Measurements from ENCODE around the gene GAS6.

The GAS6 gene

DNA sequence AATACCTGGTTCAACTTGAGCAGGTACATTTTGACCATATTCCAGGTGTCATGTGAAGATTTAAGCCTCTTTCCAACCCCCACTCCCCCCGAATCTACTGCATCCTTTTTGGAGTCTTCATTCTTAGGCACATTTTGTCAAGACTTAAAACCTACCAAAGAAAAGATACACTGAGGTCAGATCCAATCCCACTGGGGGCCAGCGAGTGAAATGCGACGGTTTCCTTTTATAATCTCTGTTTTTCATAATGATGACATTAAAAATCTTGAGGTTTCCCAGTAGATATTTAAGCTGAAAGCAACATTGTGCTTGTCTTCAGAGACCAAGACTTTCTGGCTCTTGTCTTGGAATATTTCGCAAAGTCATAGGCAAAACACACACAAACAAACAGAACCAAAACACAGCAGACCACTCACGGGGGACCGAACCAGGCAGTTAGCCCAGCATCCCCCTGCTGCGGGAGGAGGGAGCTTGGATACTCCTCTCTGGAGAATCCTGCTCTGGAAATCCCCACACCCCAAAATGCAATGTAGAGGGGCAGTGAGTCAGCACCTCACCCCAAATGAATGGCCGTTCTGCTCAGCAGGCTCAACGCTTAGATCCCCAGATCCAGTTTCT is 506 bp upstream of the GAS6 start:
- DNase-seq = no peak

DNA sequence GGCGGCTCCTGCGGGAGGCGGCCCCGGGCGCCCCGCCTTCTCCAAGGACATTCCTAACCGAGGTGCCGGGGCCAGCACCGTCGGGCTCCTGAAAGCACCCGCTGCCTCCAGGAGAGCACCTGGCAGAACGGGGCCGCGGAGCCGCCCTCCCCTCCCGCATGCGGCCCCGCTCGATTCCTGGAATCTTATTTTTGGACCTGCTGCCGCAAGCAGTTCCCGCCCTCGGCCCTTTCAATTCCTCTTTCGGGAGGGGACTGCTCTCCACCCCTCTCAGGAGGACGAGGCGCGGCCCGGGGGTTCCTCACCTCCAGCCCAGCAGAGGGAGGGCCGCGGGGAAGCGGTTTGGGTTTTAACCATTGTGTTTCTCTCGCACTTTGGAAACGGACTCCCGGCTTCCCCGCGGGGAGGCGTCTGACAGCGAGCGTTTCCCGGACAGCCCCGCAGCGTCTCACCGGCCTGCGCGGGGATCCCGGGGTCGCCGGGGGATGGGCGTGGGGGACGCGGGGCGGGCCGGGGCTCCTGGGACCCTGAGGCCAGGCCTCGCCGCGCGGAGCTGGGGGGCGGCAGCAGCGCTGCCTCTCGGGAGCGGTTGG is 849 bp downstream of the GAS6 start:
- DNase-seq = peak; percentile 24 to 44

DNA sequence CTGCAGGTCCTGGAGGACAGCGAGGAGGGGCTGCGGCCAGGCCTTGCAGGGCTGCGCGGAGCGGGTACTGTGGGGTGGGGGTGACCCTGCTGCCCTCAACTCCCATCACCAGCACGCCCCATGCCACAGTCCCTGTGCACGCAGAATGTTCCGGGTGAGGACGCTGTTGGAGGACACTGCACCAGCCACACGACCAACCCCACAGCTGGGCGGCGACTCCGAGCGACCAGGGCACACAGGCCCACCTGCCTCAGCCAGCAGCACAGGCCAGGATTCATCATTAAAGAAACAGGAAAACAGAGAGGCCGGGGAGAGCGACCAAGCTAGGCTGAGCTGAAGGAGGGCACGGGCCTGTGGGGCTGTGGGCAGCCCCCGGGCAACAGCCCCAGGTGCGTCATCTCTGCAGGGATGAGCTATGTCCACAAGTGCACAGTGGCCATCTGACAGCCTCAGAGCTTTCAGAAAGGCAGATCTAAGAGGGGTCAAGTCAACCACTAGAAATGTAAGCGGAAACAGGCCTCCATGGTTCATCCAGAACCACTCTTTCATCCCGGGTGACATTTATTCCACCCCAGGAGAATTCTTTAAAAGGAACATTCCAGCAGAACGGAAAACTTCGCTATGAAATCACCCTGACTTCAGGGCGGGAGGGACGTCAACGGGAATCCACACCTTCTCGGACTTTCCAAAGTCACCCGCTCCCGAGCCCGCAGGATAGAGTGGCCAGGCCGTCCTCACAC is 1.5 kb downstream of the GAS6 start:
- DNase-seq = no peak

DNA sequence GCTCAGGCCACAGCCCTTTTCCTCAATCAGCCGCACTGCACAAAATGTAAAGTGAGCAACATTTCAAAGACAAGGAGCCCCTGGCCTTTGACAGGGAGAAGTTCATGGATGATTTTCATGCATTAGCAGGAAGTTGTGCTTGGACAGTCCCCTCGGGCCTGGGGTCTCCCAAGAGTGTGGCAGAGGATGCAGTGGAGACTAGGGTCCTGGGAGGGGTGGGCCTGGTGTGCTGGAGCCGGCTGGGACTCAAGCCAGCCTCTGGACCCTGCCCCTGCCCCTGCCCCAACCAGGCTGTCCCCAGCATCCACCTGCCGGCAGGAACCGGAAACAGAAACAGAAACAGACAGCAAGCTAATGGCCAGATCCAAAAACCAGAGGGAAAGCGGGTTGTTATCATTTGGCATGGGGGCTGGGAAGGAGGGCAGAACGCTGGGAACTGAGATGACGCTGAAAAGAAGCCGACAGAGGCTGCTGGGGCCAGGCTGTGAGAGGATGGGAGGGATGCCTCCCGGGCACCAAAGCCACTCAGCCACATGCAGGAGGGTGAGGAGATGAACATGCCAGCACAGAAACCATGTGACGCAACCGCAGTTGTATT is 2.3 kb downstream of the GAS6 start:
- no peak for DNase-seq

DNA sequence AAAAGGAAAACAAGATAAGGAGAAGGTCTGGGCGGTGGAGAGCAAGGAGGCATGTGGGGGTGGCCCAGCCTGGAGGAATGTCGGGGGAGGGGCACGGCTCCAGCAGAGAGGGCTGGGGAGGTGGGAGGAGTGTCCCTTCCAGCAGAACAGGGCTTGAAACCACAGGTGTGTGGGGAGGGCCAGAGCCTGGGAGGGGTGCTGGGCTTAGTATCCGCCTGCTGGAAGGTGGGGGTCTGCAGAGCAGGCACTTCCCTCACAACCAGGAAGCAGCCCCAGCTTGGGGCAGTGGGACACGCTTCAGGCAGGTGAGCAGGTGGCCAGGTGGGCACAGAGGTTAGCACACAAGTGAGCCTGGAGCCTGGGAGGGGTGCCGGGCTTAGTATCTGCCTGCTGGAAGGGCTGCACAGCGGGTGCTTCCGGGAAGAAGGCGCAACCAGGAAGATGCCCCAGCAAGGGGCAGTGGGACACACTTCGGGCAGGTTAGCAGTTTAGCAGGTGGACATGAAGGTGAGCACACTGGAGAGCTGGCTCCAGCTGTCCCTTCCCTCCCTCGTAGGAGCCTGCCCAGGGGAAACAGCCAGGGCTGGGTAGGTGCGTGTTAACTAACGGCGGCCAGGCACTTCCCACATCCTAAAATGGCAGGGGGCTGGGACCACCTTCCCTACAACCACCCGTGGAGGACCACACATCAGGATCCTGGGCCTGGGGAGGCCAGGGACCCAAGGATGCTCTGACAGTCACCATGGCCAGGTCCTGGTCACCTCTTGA is 3.0 kb downstream of the GAS6 start:
- DNase-seq = no peak

DNA sequence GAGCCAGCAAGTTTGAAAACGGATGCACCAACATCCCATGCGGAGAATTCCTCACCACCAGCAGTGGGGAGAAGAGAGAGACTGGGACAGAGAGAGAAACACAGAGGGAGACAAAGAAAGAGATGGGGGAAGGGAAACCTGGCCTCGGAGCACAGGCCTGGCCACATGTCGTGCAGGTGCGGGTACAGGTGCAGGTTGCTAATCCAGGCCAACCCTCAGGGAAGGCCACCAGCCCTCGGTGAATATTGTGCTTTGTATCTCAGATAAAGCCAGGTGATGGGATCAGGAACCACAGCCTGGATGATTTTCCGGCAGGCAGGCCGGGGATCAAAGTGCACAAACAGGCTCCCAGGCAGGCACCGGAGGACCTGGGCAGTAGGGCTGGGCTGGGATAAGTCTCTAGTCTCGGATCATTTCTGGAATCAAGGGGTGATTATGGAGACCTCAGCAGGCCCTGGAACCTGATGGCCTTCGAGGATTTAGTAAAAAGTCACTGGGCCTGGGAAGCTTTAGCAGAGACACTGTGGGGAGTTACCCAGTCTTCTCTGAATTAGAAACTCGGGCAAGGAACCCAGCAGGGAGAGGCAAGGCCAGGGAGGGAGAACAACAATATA is 3.7 kb downstream of the GAS6 start:
- DNase-seq = no peak

DNA sequence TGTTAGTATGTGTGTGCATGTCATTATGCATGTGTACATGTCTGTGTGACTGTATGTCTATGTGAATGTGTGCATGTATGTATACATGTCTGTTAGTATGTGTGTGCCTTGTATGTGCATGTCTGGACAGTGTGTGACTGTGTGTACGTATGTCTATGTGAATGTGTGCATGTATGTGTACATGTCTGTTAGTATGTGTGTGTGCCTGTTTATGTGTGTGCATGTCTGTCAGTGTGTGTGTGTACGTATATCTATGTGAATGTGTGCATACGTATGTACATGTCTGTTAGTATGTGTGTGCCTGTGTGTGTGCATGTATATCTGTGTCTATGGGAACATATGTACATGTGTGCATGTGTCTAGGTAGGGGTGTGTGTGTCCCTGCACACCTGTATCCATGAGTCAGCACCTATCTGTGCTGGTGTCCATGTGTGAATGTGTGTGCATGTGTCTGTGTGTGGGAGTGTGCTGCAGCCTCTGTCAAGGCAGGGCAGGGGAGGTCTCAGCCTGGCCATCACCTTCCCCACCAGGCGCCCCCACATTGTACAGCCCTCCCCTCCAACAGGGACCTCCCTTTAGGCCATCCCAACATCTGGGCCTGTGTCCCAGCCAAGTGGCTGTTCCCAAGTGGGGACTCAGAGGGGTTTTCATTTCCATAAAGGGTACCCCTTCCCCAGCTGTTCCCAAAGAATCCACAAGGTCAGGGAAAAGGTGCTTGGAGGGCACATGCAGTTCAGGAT is 4.4 kb downstream of the GAS6 start:
- no peak for DNase-seq

DNA sequence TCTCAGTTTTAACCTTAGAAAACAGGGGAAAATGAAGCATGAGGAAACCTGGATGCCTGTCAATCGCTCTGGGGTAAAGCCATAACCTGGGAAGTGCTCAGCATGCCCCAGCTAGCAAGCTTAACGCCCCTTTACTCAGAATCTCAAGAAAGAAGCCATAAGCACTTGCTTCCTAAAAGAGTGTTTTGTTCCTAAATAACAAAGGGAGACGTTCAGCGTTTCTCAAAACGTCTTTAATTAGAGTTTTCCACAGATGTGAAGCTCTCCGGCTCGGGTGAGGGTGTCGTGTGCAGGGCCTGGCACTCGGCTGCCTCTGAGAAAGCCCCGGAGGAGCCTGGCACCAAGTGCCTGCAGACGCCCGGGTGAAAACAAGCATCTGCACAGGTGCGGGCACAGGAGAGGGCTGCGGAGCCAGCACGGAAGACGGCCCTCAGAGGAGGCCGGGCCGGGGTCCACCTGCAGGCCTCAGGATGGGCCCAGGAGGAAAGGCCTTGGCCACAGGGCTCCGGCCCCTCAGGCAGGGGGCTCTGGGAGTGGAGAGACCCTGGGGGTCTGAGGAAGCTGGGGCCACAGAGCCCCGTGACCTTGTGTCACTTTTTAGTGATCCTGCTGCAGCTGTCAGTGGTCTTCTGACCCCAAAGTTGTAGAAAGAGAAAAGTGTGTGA is 6.2 kb downstream of the GAS6 start:
- DNase-seq = no peak

DNA sequence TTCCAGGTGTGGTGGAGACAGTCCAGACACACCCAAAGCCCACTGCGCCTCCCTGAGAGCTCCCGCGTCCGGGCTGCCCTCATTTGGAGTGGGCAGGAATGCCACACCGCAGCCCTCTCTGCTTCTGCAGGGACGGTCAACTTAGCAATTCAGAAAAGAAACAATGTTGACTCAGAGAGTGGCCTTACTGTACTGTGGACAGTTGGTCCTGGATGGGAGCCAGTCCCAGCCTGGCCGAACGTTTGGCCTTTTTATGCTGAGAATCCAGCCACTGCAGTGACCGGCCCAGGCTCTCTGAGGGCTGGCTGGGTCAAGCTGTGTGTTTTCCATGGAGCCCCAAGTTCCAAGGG is 7.2 kb downstream of the GAS6 start:
- DNase-seq = no peak

DNA sequence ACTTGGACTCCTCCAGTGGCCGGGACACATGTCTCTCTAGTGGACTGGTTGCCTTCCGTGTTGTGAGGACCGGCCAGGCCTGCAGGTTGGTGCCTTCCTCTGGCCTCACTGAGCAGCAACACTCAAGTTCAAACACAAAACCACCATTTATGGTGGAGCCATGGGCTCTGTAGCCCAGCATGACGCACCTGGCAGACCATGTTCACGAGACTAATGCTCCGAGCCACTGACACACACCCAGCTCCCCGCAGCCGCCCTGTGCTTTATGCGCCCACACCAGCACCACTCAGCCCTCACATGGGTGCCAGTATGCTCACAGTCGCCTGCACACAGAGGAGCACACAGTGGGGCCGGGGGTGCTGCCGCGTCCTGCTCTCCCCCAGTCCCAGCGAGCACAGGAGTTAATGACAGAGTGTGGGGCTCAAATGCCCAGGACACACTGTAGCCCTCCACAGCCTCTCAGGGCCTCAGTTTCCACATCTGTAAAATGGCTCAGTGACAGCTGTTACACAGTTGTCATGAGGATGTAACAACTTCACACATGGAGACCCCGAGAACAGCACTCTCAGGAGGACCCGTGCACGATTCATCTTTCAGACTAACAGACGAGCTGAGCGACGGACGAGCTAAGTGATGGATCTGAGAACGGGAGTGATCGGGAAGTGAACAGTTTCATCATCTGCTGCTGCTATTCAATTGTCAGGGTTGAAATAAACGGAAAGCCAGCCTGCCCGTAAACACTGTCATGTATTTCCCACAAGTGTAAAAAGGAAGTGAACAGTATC is 7.8 kb downstream of the GAS6 start:
- DNase-seq = no peak

DNA sequence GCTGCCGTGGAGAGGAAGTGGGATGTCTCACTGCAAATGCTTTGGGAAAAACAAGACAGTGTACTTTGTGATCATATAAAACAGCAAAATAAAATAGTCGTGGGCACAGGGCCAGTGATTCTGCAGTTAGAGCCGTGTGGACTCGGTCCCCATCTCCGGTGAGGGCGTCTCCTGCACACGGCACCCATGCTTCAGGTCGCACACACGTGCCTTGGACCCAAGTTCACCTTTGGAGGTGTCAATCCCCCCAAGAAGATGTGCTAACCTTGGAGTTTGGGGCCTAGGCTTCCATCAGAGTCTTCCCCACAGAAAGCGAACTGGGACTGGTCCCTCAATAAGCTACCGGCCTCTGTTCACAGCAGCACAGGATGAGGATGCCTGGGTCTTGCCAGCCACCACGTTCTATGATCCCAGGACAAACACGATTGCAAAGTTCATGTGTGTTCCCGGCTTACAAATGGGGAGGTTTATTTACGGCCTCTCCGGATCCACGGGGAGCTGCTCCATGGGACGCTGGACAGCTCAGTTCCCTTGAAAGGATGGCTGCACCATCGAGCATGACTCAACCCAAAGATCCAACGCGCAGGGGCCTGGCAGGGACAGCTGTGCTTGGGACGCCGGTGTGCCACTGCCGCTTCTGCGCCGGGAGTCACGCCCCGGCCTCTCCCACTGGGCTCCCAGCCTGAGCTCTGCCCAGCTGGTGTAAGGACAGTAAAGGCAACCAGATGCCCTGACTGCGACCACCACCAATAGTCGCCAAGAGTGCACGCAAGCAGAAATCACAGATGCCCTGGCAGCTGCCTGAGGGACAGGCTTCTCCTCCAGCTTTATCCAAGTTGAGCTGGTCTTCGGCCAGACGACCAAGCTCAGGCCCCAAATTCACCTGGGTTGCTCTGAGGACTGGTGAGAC is 8.6 kb downstream of the GAS6 start:
- no peak for DNase-seq

DNA sequence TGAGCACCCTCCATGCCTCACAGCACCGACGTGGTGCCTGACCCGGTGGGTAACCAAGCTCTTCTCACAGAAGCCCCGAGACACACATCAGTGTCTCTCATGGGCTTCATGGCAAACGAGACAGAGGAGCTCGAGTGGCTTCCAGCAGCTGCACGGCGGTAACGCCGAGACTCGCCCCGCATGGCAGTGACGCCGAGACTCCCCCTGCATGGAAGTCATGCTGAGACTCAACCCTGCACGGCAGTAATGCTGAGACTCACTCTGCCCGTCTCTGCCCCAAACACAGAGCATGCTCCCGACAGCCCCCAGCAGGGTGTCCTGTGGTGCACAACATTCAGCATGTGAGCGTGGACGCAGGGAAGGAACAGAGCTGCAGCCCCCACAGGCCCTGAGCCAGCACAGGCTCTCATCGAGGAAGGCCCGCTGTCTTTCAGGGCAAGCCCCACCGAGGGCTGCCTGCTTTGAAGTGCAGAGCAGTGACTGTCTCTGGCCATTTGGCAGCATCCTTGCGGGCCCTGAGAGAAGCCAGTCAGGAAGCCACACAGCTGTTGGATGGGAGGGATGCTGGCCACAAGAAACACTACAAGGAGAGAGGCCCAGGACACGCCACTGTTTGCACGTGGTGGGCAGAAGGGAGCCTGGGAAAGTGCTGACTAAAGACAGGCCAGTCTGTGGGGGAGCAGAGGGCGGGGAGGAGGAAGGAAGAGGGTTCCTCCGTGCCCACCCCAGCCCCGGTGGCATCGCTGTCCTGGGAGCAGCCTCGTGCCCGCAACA is 9.5 kb downstream of the GAS6 start:
- DNase-seq = peak in 1 of 2 donors; percentile 31

DNA sequence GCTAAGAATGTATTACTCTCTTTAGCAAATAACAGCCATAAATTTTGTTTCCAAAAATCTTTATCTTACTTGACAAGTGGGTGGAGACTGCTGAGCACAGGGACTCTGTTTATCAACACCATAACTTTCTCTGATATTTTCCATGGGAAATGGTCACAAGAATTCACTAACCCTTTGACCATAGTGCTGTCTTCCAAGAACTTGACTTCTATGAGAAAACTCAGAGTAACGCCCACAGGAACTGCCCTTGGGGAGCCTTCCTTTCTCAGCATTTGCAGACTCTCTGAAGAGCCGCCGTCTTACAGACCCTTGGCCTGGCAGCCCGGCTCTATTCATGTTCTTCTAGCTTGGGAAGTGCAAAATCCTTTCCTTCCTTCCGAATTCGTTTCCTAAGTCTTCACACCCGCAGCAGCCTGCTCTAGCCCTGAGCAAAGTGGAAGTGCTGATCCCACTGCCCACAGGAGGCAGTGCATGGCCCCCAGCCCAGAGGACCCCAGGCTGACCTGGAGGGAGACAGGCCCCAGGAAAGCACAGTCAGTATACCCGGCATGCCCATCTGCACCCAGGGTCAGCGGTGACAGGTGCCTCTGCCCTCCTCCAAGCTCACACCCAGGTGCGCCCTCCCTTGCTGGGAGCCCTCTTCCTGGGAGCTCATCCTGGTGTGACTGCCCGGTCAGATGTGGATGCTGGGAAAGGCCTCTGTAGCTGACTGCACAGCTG is 10.2 kb downstream of the GAS6 start:
- no peak for DNase-seq

DNA sequence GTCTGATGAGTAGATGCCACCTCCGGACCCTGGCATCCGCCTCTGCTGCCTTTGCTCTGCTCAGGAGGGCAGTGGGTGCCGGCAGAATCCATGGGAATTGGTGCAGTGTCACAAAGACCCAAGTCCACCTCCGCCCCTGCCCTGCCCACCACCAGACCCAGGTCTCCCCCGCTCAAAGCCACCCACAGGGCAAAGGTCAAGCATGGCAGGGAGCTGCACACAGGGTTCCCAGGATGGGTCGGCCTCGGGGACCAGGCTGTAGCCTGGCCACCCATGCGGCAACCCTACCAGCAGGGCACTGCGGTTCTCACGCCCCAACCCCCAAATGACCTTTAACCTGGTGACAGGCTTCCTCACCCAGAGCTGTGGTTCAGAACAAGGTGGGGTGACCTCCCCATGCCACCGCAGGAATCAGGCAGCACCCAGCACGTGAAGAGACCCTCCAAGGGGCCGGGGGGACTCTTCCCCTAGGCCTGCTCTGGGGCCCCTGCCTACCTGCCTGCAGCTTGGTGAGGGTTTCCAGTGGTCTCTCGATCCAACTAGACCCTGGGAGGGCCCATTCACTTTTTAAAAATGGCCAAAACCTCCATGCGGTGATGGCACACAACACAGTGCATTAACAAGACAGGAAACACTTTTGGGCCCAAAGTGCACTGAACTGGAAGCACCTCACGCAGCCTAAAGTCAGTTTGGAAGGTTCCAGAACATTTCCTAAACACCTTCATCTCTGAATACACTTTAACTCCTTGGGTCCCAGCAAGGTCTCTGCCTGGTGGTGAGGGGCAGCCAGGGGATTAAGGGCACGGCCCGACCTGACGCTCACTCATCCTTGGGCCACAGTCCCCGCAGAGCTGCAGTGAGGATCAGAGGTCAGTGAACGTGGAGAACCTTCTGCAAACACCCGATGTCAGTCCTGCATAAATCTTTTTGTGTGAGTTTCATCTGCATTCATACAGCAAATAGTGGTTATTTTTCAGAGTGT is 11.0 kb downstream of the GAS6 start:
- no peak for DNase-seq

DNA sequence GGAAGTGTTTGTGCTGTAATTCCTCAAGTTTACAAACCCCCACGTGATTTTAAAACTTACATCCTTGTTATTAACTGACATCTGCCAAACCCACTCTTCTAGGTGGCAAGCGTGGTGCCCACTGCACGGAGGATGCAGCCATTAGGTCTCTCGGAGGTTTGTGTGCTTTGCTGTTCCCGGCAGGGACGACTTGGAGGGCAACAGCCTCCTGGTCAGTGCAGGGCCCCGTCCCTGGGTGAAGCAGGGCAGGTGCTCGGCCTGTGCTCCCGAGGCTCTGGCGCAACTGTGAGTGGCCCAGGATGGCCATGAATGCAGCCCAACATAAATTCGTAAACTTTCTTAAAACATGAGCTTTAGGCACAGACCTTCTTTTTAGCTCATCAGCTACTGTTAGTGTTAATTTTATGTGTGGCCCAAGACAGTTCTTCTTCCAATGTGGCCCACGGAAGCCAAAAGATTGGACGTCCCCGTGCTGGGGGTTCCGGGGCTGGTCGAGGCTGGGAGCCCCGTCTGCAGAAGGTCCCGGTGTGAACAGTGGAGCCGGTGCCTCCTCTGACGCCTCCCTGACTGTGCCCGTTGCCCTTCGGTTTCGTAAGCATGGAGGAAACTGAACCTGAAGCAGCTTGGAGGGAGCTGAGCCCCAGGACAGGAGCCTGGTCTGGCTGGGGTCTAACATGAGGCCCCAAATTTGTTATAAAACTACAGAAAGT is 11.9 kb downstream of the GAS6 start:
- DNase-seq = no peak

DNA sequence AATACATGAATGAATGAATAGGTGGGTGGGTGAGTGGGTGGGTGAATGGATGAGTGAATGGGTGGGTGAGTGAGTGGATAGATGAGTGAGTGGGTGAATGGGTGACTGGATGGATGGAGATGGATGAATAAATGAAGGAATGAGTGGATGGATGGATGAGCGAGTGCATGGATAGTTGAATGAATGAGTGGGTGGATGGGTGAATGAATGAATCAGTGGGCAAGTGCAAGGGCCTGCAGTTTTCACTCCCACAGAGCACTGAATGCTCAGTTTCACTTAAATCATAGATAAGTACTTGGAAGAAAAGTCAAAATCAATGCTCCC is 12.4 kb downstream of the GAS6 start:
- DNase-seq = no peak
